ENCODE measurements around the gene STOX2. TPM values are rescaled to one million over a fixed set of nuclear protein-coding genes. Genes with fewer than 3 reads are reported as not detected.

STOX2 gene
- total and polyA plus RNA-seq, 2 of the 8 experiments (the other 6 are each of a cell fraction or from before 2014, with no cell fraction given): 5.5 to 20.0 TPM

GRCh38 chr4:183906489-183906738 lies 1.3 kb downstream of the STOX2 start:
- peaks cover 2% of the 10 kb centered on the region; the same call in 1 of the 2 replicates for H3K79me1 ChIP-seq (ENCODE audit: low read depth, low read length)
- H3K4me1 ChIP-seq (replicated peaks in 1 of 4; ENCODE audit: control insufficient read depth in 3 of 4, insufficient read depth in 4 of 4, low read length in 3 of 4): peaks cover 4 to 9% (median 5%) of the 10 kb centered on the region in 4 experiments; a peak in 4 of 7 replicates
- H4K5ac ChIP-seq (ENCODE audit: insufficient read length, low read depth, low read length): no peak overlapping the region
- no peak overlapping the region for H2BK20ac ChIP-seq (ENCODE audit: low read length)
- H4K8ac ChIP-seq (ENCODE audit: extremely low read depth, insufficient read depth, low read length): peak overlapping the region; percentile 35; the same call in 1 of the 2 replicates
- H3K9ac ChIP-seq (replicated peaks in 1 of 4; ENCODE audit: extremely low read depth in 1 of 4, low read depth in 3 of 4, low read length in 3 of 4): peak overlapping the region in 3 of 4 experiments; percentile 8 to 60 (median 51); a peak in 4 of 7 replicates
- H3K23ac ChIP-seq (ENCODE audit: insufficient read length): no peak overlapping the region
- H2BK120ac ChIP-seq (replicated peaks; ENCODE audit: low read depth, low read length): no peak overlapping the region
- no peak overlapping the region for H2BK12ac ChIP-seq (ENCODE audit: low read depth, low read length)
- ChIA-PET POLR2A (ENCODE audit: partially characterized antibody) (interaction anchor here (0.8 to 1.6 kb wide), 9 partner anchors 9 to 81 kb away, joined by 3 to 8 read pairs (median 3); no protein-coding TSS in a partner anchor), CTCF (ENCODE audit: partially characterized antibody) (interaction anchor here (0.7 to 2.1 kb wide), 7 partner anchors 17 to 195 kb away, joined by 3 to 6 read pairs (median 4); no protein-coding TSS in a partner anchor)
- H2BK15ac ChIP-seq (ENCODE audit: low read length): no peak overlapping the region
- H3K27me3 ChIP-seq (replicated peaks in 1 of 4; ENCODE audit: control insufficient read depth in 3 of 4, extremely low read depth in 1 of 4, insufficient read depth in 3 of 4, low read length in 3 of 4): peaks cover 5 to 50% (median 30%) of the 10 kb centered on the region in 4 experiments
- 4% methylated on average over 5 of the region's 25 CpGs; no CpG with 5 or more reads in 1 of the 2 experiments for WGBS, 2 experiments (ENCODE audit: extremely low coverage in 1 of 2, insufficient coverage in 1 of 2, insufficient read length in 1 of 2, insufficient replicate concordance in 2 of 2, low coverage in 1 of 2, low lambda C conversion rate in 2 of 2, missing lambda C conversion rate in 1 of 2)
- H3K79me2 ChIP-seq (ENCODE audit: control insufficient read depth in 1 of 2, insufficient read depth in 2 of 2, low read length in 2 of 2): peaks cover 0 to 28% of the 10 kb centered on the region in 2 experiments; a peak in 2 of 4 replicates
- DNase-seq (ENCODE audit: low read depth in 1 of 2, low spot score in 2 of 2): no peak
- H3K27ac ChIP-seq (ENCODE audit: low read depth, low read length): no peak overlapping the region
- H3K56ac ChIP-seq (replicated peaks; ENCODE audit: insufficient read length, low read depth, low read length): no peak overlapping the region
- peak overlapping the region; percentile 17 for H4K91ac ChIP-seq (replicated peaks; ENCODE audit: insufficient read length, low read length)
- peak overlapping the region; percentile 72 to 94 for H3K4me2 ChIP-seq (ENCODE audit: insufficient read depth in 1 of 2, low read depth in 2 of 2, low read length in 2 of 2)
- peak overlapping the region; percentile 57 to 81 (median 63) for H3K4me3 ChIP-seq (ENCODE audit: extremely low read depth in 1 of 4, insufficient read depth in 2 of 4, low read depth in 3 of 4, low read length in 4 of 4)
- no peak for FAIRE-seq
- no peak overlapping the region for H3K14ac ChIP-seq (ENCODE audit: insufficient read length)
- no peak overlapping the region for H2AFZ ChIP-seq (ENCODE audit: low read length)
- H3K4ac ChIP-seq (replicated peaks; ENCODE audit: insufficient read length, low read depth, low read length): no peak overlapping the region
- TF ChIP-seq POLR2A (IDR thresholded peaks at IDR 0.05; ENCODE audit: control extremely low read depth in 1 of 2, low read depth in 2 of 2, low read length in 2 of 2): 0 out of 3 replicates have a peak, but pooled peaks of 1 of the 2 experiments have one; percentile 6
- TF ChIP-seq CREB1 (IDR thresholded peaks at IDR 0.05): no peak
- TF ChIP-seq NRF1 (IDR thresholded peaks at IDR 0.05; ENCODE audit: low read depth, low read length): no peak
- TF ChIP-seq TAF1 (IDR thresholded peaks at IDR 0.05; ENCODE audit: low read depth, low read length): no peak
- no peak for TF ChIP-seq RFX5 (IDR thresholded peaks at IDR 0.05; ENCODE audit: borderline replicate concordance, low read depth, low read length)
- no peak for TF ChIP-seq SIRT6 (IDR thresholded peaks at IDR 0.05; ENCODE audit: low read length)
- no peak for TF ChIP-seq EZH2 (IDR thresholded peaks at IDR 0.05; ENCODE audit: low read depth, low read length, severe bottlenecking)
- H2AK5ac ChIP-seq (ENCODE audit: low read depth, low read length): no peak overlapping the region
- H3K9me3 ChIP-seq (ENCODE audit: insufficient read depth in 2 of 2, low read depth in 1 of 2, low read length in 1 of 2): peaks cover 0 to 11% of the 10 kb centered on the region in 2 experiments; a peak in 2 of 4 replicates
- H2BK5ac ChIP-seq (ENCODE audit: low read depth, low read length): no peak overlapping the region
- H4K20me1 ChIP-seq (replicated peaks in 1 of 2; ENCODE audit: control insufficient read depth in 1 of 2, insufficient read depth in 2 of 2, low read length in 2 of 2): no peaks in the 10 kb centered on the region
- H3K23me2 ChIP-seq (ENCODE audit: low read depth, low read length): peaks cover 16% of the 10 kb centered on the region
- H3K18ac ChIP-seq (ENCODE audit: extremely low read depth, low read length): peak overlapping the region; percentile 64; the same call in 1 of the 2 replicates
- H3K36me3 ChIP-seq (ENCODE audit: control insufficient read depth in 2 of 4, insufficient read depth in 4 of 4, low read length in 3 of 4): no peaks in the 10 kb centered on the region
